HEK293T (cell line): ENCODE results near the gene CNTD1.

Experiments used
- FOXA1 ChIP-seq: fragments of 450-650 bp; IDR thresholded peaks from 2 replicates; pipeline ENCODE4 v1.6.1; 2016; ENCODE audit warnings: mild to moderate bottlenecking
- HDGF ChIP-seq: fragments of 450-650 bp; IDR thresholded peaks from 2 replicates; pipeline ENCODE4 v1.6.1; 2017; ENCODE audit warnings: antibody characterized with exemption, borderline replicate concordance
- SP1 ChIP-seq: fragments of 450-650 bp; IDR thresholded peaks from 2 replicates; pipeline ENCODE4 v1.6.1; 2017

DNA sequence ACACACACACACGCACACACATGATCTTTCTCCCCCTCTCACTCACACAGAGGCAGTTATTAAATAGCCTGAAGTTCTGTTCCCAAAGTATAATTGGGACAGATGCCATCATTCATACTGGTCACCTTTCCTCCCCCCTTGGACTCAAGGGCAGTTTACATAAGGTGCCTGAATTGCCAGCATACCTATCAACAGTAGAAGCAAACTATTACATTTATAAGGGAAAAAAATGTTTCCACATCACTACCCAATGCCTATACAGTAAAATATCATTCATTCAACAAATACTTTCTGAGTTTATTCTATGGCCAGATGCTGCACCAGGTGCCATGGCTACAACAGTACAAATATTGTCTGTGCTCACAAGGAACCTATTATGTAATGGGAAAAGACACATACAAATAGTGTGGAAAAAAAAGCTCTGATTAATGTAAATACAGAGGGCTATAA lies 6.3 kb downstream of the CNTD1 start:
- no peak for TF ChIP-seq FOXA1
- TF ChIP-seq HDGF: no peak
- no peak for TF ChIP-seq SP1
